Measurements from ENCODE around the gene CHST1.

The CHST1 gene, protein sequence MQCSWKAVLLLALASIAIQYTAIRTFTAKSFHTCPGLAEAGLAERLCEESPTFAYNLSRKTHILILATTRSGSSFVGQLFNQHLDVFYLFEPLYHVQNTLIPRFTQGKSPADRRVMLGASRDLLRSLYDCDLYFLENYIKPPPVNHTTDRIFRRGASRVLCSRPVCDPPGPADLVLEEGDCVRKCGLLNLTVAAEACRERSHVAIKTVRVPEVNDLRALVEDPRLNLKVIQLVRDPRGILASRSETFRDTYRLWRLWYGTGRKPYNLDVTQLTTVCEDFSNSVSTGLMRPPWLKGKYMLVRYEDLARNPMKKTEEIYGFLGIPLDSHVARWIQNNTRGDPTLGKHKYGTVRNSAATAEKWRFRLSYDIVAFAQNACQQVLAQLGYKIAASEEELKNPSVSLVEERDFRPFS

DNA sequence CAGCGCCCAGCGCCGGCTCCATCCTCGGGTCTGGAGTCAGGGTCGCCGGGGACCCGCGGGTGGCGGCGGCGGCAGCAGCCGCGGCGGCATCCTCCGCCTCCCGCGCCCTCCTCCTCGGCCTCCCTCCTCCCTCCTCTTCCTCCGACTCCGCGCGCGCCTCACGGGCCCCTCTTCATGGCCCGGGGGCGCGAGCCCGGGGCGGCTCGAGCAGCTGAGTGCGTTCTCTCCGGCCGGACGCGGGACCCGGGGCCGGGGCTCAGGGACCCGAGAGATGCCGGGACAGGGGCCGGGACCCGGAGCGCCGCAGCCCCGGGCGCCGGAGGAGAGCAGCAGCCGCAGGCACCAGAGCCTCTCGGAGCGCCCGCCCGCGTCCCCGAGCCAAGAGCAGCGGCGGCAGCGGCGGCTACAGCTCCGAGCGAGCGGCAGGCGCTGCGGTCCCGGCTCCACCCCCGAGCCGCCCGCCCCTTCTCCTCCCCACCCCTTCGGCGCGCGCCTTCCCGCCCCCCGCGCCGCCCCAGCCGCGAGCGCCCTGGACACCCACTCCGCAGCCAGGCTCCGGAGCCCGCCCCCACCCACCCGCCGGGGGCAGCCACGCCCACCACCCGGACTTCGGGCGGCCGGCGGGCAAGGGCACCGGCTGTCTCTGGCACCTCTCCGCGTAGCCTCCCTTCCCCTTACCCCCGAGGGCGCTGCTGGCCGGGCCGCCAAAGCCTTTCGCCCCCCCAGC is at the start of gene CHST1:
Gene CHST1 (minus strand): TSS at position 417 of the 727 bp plus-strand sequence. CDS start 14,699 bp downstream, outside the sequence.
- peak within 1 kb of the TSS; percentile 59 to 77 (median 67) for H3K4me3 ChIP-seq
- H3K27me3 ChIP-seq, result peaks cover 76 to 97% (median 84%) of the 10 kb centered on the region in 11 experiments
- H3K4me1 ChIP-seq, result peaks cover 17 to 33% (median 19%) of the 10 kb centered on the region in 10 experiments
- peak within 1 kb of the TSS in 1 of 11 experiments; percentile 25; a peak in 1 of 22 replicates for H3K27ac ChIP-seq
- no peaks in the 10 kb centered on the region for H3K9me3 ChIP-seq (replicated peaks in 1 of 11)
- H3K4me2 ChIP-seq, result peak within 1 kb of the TSS; percentile 97 to 100 (median 100)
- H3K9ac ChIP-seq, result peak within 1 kb of the TSS; percentile 34 to 72 (median 62); a peak in 19 of 22 replicates
- H3K36me3 ChIP-seq, result no peaks in the 10 kb centered on the region
- H4K20me1 ChIP-seq, result peaks cover 0 to 89% (median 41%) of the 10 kb centered on the region in 11 experiments; a peak in 17 of 22 replicates
- no peak for TF ChIP-seq Cebpa-rat (IDR thresholded peaks at IDR 0.05)

DNA sequence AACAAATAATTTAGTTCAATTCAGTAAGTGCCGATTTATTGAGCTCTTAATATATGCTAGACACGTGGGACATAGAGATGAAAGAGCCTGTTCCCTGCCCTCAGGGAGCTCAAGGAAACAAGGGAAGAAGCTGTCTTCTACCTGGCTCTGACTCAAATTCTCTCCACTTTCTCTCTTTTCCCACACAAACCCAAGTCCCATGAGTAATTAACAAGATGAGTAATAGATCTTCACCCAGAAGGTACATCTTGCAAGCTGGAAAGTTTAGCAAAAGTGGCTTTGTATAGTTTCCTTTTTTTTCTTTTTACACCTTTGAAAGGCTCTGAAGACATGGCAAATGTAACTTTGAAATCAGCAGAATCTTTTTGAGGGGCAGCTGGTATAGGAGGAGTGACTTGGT is 48.2 kb upstream of the CHST1 start:
- no peaks in the 10 kb centered on the region for H3K9me3 ChIP-seq (replicated peaks in 1 of 11)
- H3K36me3 ChIP-seq, result no peaks in the 10 kb centered on the region
- H3K4me3 ChIP-seq, result no peak overlapping the region

DNA sequence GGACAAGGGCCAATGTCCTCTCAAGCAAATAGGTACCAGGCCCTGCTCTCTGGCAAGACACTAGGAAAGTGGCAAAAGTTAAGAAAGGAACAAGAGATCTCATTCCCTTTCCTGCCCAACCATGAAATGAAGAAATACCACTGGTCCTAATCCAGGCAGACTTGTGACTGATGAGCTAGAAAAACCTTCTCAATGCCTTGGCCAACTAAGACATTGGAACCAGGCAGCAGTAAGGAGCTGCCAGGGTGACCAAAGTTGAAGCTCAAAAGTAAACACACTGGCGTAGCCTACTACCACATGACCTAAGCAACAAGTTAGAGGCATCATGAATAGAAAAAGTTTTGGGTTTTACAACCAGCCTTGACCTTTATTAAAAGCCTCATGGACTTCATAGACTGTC is 45.1 kb upstream of the CHST1 start:
- Histone ChIP-seq H3K9ac (no peak overlapping the region), H3K27me3 (no peaks in the 10 kb centered on the region), H3K36me3 (no peaks in the 10 kb centered on the region), H3K4me3 (no peak overlapping the region), H3K4me2 (no peak overlapping the region), H3K4me1 (peaks cover 0 to 4% (median 0%) of the 10 kb centered on the region in 10 experiments; a peak in 4 of 20 replicates), H3K27ac (no peak overlapping the region), H3K9me3 (replicated peaks in 1 of 11) (no peaks in the 10 kb centered on the region), H4K20me1 (no peaks in the 10 kb centered on the region)
- no peak for TF ChIP-seq Cebpa-rat (IDR thresholded peaks at IDR 0.05)

More for the DNA sequence above, 48.2 kb upstream of the CHST1 start:
- Histone ChIP-seq H4K20me1 (no peaks in the 10 kb centered on the region), H3K27ac (no peak overlapping the region), H3K9ac (no peak overlapping the region), H3K4me1 (peaks cover 0 to 4% (median 0%) of the 10 kb centered on the region in 10 experiments; a peak in 4 of 20 replicates), H3K4me2 (no peak overlapping the region), H3K27me3 (no peaks in the 10 kb centered on the region)
- TF ChIP-seq Cebpa-rat (IDR thresholded peaks at IDR 0.05), result no peak

DNA sequence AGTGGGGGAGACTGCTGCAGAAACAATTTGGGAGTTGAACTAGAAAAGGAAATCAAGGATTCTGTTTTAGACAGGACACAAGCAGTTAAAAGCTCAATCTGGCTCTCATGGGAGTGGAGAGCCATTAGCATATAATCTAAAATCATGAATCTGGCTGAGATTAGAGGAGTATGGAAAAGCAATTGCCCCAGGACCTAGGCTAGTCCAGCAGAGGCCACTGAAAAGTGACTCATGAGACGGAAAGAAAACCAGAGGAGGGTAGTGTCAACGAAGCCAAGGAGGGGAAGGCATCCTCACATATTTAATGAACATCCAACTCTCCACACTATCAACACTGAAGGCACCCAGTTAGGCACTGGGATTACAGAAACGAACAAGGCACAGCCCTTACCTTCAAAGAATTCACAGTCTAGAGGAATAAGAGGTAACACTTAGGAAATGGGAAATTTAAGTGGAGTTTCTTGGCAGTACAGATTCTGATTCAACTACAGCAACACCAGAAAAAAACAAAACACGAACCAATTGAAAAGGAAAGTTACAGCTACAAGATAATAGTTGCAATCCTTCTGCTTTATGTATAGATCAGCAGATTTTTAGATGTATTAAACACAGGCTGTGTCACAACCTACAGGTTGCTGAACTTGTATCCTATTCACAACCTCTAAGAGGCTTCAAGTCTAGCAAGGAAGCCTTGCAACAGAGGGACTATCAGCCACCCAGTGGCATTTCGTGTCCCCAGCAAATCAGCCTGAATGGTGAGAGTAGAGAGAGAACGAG is 43.7 kb upstream of the CHST1 start:
- Histone ChIP-seq H3K36me3 (no peaks in the 10 kb centered on the region), H3K4me2 (no peak overlapping the region), H3K9me3 (replicated peaks in 1 of 11) (no peaks in the 10 kb centered on the region), H4K20me1 (no peaks in the 10 kb centered on the region), H3K4me1 (no peaks in the 10 kb centered on the region), H3K27me3 (no peaks in the 10 kb centered on the region), H3K9ac (no peak overlapping the region), H3K27ac (no peak overlapping the region), H3K4me3 (no peak overlapping the region)
- TF ChIP-seq Cebpa-rat (IDR thresholded peaks at IDR 0.05), result no peak

DNA sequence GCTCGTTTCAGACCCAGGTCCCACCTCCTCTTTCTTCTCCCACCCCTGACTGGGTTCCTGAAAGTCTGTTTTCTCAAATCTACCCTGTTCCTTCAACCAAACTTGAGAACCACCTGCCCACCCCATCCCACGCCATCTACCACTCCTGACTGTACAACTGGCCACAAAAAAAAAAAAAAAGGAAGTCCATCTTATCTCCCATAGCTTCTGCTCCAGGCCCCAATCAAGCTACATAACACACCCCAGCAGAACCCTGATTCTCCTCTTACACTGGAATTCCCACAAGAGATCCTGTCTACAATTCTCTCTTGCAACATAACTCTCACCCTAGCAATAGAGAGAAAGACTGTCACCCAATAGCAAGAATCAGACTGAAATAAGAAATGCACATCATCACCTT is 39.2 kb upstream of the CHST1 start:
- H3K27ac ChIP-seq, result no peak overlapping the region
- no peaks in the 10 kb centered on the region for H3K27me3 ChIP-seq
- no peak for TF ChIP-seq Cebpa-rat (IDR thresholded peaks at IDR 0.05)
- peaks cover 0 to 9% (median 0%) of the 10 kb centered on the region in 11 experiments; a peak in 3 of 22 replicates for H3K9me3 ChIP-seq (replicated peaks in 1 of 11)
- no peak overlapping the region for H3K9ac ChIP-seq
- H4K20me1 ChIP-seq, result no peaks in the 10 kb centered on the region
- peaks cover 0 to 5% (median 0%) of the 10 kb centered on the region in 10 experiments; a peak in 3 of 20 replicates for H3K4me1 ChIP-seq
- H3K4me3 ChIP-seq, result no peak overlapping the region
- H3K4me2 ChIP-seq, result no peak overlapping the region
- no peaks in the 10 kb centered on the region for H3K36me3 ChIP-seq

DNA sequence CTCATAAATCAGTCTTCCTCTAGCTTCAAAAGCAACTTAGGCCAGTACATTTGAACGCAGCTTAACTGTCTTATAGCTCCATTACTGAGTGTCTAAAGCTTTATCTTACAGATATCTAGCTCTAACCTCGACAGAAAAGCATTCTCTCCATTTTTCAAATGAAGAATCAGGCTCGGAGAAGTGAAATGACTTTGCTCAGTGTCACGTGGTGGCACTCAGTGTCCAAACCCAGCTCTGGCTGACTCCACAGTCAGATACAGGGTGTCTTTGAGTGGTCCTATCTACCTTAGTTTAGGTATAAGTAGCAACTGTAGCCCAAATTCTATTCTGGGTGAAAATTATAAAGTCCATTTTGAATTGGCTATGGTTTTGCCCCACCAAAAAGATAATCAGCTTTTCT is 38.7 kb upstream of the CHST1 start:
- Histone ChIP-seq H3K27me3 (no peaks in the 10 kb centered on the region), H3K4me3 (no peak overlapping the region), H4K20me1 (no peaks in the 10 kb centered on the region), H3K9me3 (replicated peaks in 1 of 11) (peaks cover 0 to 10% (median 0%) of the 10 kb centered on the region in 11 experiments; a peak in 3 of 22 replicates), H3K9ac (no peak overlapping the region), H3K4me2 (no peak overlapping the region), H3K27ac (no peak overlapping the region), H3K4me1 (peaks cover 0 to 5% (median 0%) of the 10 kb centered on the region in 10 experiments; a peak in 3 of 20 replicates), H3K36me3 (no peaks in the 10 kb centered on the region)
- no peak for TF ChIP-seq Cebpa-rat (IDR thresholded peaks at IDR 0.05)

DNA sequence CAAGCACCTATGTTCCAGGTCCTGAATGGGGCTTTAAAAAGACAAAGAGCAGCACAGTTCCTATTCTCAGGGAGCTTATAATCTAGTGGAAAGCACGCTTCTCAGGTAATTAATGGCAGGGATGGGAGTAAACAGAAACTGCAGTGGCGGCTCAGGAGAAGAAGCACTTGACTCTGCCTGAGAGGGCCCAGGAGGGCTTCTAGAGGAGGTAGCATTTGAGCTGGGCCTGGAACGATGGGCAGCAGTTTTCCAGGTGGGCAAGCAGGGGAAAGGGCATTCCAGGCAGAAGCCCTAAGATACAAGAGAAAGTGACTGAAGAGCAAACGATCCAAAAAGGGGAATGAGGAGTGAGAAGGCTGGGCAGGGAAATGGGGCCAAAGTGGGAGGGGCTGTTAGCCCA is 37.1 kb upstream of the CHST1 start:
- Histone ChIP-seq H3K36me3 (no peaks in the 10 kb centered on the region), H3K4me3 (no peak overlapping the region), H3K4me2 (no peak overlapping the region), H3K27me3 (no peaks in the 10 kb centered on the region), H4K20me1 (no peaks in the 10 kb centered on the region), H3K9ac (no peak overlapping the region), H3K4me1 (peaks cover 0 to 17% (median 10%) of the 10 kb centered on the region in 10 experiments; a peak in 9 of 20 replicates), H3K9me3 (replicated peaks in 1 of 11) (peaks cover 0 to 10% (median 0%) of the 10 kb centered on the region in 11 experiments; a peak in 3 of 22 replicates), H3K27ac (no peak overlapping the region)
- TF ChIP-seq Cebpa-rat (IDR thresholded peaks at IDR 0.05), result no peak

DNA sequence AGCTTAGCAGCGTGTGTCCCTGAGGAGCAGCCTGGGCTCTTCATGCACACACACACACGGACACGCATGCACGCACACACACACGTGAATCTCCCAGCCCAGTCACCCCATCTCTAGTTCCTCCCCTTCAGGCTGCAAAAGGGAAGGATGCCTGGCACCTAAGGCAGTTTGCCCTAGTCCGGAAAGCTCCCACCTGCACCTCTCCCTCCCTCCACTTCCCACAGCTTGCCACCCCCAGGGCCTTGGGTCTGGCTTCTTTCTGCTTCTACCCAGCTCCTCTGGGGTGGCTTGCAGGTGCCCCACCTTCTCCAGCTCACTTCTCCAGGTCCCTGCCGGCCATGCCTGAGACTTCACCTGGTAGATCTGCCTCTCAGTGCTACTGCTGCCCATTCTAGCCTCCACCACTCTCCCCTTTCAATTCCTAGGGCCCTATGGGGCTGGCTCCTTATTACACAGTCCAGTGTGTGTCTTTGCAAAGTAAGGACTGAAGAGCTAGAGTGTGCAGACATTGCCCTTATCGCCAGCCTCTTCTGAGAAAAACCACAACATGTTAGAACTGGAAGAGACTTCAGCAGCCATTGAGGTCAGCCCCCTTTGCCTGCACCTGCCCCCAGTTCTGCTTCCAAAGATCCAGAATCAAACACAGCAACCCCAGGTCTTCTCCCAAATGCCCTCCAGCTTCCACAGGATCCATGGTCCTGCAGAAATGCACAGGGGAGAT is 33.5 kb upstream of the CHST1 start:
- H3K27ac ChIP-seq, result no peak overlapping the region

More for the DNA sequence above, 33.5 kb upstream of the CHST1 start:
- no peaks in the 10 kb centered on the region for H4K20me1 ChIP-seq
- peak overlapping the region in 5 of 11 experiments; percentile 3 to 41 (median 35); a peak in 7 of 22 replicates for H3K4me2 ChIP-seq
- H3K4me1 ChIP-seq, result peaks cover 0 to 17% (median 10%) of the 10 kb centered on the region in 10 experiments; a peak in 9 of 20 replicates
- no peak for TF ChIP-seq Cebpa-rat (IDR thresholded peaks at IDR 0.05)
- no peak overlapping the region for H3K4me3 ChIP-seq
- no peaks in the 10 kb centered on the region for H3K36me3 ChIP-seq
- H3K27me3 ChIP-seq, result no peaks in the 10 kb centered on the region
- peaks cover 0 to 10% (median 0%) of the 10 kb centered on the region in 11 experiments; a peak in 3 of 22 replicates for H3K9me3 ChIP-seq (replicated peaks in 1 of 11)
- H3K9ac ChIP-seq, result no peak overlapping the region
